NB4 (cell line): ENCODE measurements around the gene ZFYVE28.

Experiments used
- DNase-seq: peaks from one replicate; pipeline ENCODE4 v3.0.0; 2010; ENCODE audit warnings: low read depth
- H3K4me3 ChIP-seq: one replicate; pipeline ENCODE4 v1.5.1; 2011; ENCODE audit warnings: mild to moderate bottlenecking, low read depth, low read length, moderate library complexity
- CTCF ChIP-seq: IDR thresholded peaks from one replicate; pipeline ENCODE4 v1.5.1; 2012; ENCODE audit warnings: low read depth, low read length
- MAX ChIP-seq: IDR thresholded peaks from 2 replicates; pipeline ENCODE4 v1.6.1; 2011; ENCODE audit warnings: low read depth, low read length
- MYC ChIP-seq: IDR thresholded peaks from 2 replicates; pipeline ENCODE4 v1.6.1; 2011; ENCODE audit warnings: low read depth, low read length
- POLR2A ChIP-seq: IDR thresholded peaks from 2 replicates; pipeline ENCODE4 v1.6.1; 2011; ENCODE audit warnings: mild to moderate bottlenecking; ENCODE audit not compliant: insufficient read length; ENCODE audit errors: extremely low read depth

Gene ZFYVE28

GRCh38 chr4:2256156-2256731 is 162.2 kb downstream of the ZFYVE28 start:
- no peak for DNase-seq
- no peak overlapping the region for H3K4me3 ChIP-seq
- no peak for TF ChIP-seq MYC
- TF ChIP-seq CTCF, result no peak
- TF ChIP-seq MAX, result no peak
- TF ChIP-seq POLR2A, result no peak

GRCh38 chr4:2255501-2256155 is 162.8 kb downstream of the ZFYVE28 start:
- DNase-seq, result no peak
- TF ChIP-seq MYC, result no peak
- TF ChIP-seq CTCF, result no peak
- TF ChIP-seq POLR2A, result no peak
- TF ChIP-seq MAX, result no peak
- no peak overlapping the region for H3K4me3 ChIP-seq

- no peak for DNase-seq
- no peak overlapping the region for H3K4me3 ChIP-seq
- no peak for TF ChIP-seq CTCF
- TF ChIP-seq MAX, result no peak
- TF ChIP-seq MYC, result no peak
- no peak for TF ChIP-seq POLR2A
Observed at GRCh38 chr4:2254665-2255500, 163.6 kb downstream of the ZFYVE28 start.

GRCh38 chr4:2253160-2254084 is 165.0 kb downstream of the ZFYVE28 start:
- DNase-seq, result no peak
- TF ChIP-seq MAX (no peak), MYC (no peak), CTCF (no peak), POLR2A (no peak)

GRCh38 chr4:2252530-2253091 is 165.8 kb downstream of the ZFYVE28 start:
- DNase-seq, result no peak
- no peak for TF ChIP-seq MYC
- no peak for TF ChIP-seq POLR2A
- no peak for TF ChIP-seq MAX
- no peak for TF ChIP-seq CTCF
- no peak overlapping the region for H3K4me3 ChIP-seq

More at GRCh38 chr4:2253160-2254084, 165.0 kb downstream of the ZFYVE28 start:
- H3K4me3 ChIP-seq, result no peak overlapping the region
